Activated CD4-positive, alpha-beta T cell treated with anti-CD3 and anti-CD28 coated beads for 1 hour (primary cell): ENCODE data around the gene CHRNA10.

Experiments used
- DNase-seq: peaks from one replicate; pipeline ENCODE4 v3.0.0-alpha.2; 2020

CHRNA10 gene

DNA sequence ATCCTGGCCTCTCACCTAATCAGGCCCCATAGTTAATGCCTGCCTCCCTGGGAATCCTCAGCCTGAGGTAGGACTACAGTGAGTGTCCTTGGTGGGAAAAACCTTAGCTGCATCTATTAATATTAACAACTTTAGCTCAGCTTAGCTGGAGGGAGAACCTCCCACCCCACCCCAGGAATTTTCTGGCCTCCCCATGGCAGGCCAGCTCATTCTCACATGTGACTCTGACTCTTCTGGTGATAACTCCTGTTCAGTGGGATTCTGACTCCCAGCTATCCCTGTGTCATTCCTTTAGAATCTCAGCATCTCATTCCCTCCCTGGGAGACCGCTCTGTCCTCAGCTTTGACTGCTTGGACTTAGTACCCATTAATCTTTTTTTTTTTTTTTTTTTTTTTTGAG, 43.9 kb downstream of the CHRNA10 start:
- no peak for DNase-seq

DNA sequence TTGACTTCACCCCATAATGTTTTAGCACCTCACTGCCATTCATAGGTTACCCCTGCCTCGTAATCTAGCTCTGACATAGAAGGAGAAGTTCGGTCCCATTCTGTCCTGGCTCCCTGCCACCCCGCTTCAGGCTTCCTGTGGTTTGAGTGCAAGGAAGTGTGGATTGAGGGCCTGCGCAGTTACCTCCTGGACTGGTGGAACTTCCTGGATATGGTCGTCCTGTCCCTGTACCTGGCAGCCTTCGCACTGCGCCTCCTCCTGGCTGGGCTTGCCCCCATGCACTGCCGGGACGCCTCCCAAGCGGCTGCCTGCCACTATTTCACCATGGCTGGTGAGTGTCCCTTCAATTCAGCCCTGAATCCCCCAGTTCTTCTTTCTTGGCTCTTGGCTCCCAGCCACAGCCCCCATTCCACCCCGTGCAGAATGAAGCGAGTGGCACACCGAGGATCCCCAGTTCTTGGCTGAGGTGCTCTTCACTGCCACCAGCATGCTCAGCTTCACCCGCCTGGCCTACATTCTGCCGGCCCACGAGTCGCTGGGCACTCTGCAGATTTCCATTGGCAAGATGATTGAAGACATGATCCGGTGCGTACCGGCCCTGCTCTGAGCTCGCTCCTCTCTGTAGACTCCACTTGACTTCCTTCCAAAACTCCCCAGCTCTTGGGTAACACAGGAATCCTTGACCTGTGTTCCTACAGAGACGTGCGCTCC, 44.8 kb downstream of the CHRNA10 start:
- no peak for DNase-seq

GRCh38 chr11:3623767-3624458, 47.3 kb downstream of the CHRNA10 start:
- DNase-seq, result no peak

- no peak for DNase-seq
These were observed 48.1 kb downstream of the CHRNA10 start for GRCh38 chr11:3623121-3623520.

GRCh38 chr11:3622521-3622920, 48.7 kb downstream of the CHRNA10 start:
- DNase-seq, result no peak

- no peak for DNase-seq
These were observed 53.2 kb downstream of the CHRNA10 start for GRCh38 chr11:3617990-3618389.

GRCh38 chr11:3616721-3617460, 54.3 kb downstream of the CHRNA10 start:
- DNase-seq, result no peak

DNA sequence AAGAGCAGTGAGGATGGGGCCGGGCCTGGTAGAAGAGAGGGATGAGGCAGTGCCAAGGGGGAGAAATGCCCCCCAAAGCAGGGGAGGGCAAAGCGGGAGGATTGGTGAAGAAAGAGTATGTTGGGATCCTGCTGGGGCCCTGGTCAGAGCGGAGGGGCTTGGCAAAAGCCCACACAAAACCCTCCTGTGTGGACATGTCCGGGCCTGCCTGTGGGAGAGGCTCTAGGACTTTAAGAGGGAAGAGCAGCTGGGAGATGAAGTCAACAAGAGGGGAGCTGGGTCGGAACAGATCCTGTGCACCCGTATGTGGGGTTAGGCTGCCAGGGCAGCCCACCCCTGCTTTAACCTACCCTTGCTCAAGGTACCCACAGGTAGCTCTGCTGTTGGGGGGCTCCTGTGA, 55.2 kb downstream of the CHRNA10 start:
- DNase-seq, result no peak
